ENCODE data around the gene NID1.
"Not testable (repeated sequence)": the region's sequence is repeated elsewhere in the genome, so short reads cannot be mapped to it uniquely, and the experiment has no call there.

The NID1 gene

GRCh38 chr1:235930543-235930942, 134.3 kb downstream of the NID1 start:
- DNase-seq, result no peak

- no peak for DNase-seq
Observed at GRCh38 chr1:235929216-235929615, 135.7 kb downstream of the NID1 start.

GRCh38 chr1:235928197-235928596, 136.7 kb downstream of the NID1 start:
- no peak for DNase-seq

GRCh38 chr1:235927551-235927950, 137.3 kb downstream of the NID1 start:
- DNase-seq, result not testable (repeated sequence)
